Astrocyte (in vitro differentiated cells and primary cell): Measurements from ENCODE around the gene LMO7. TPM values are rescaled to one million over a fixed set of nuclear protein-coding genes. Genes with fewer than 3 reads are reported as not detected.

Experiments used
- DNase-seq: peaks from one replicate; pipeline ENCODE4 v3.0.0-alpha.2; 2010; ENCODE audit warnings: low read depth
- FAIRE-seq: peaks from 2 replicates; lab custom pipeline; 2011; peaks lifted over from hg19 to GRCh38; lab: Jason Lieb, UNC
- H2AFZ ChIP-seq: 2 replicates; pipeline ENCODE4 v1.6.0; 2012; ENCODE audit warnings: low read depth, low read length, inconsistent platforms
- H3K27ac ChIP-seq: 2 replicates; pipeline ENCODE4 v1.5.1; 2011; ENCODE audit warnings: low read depth, low read length, inconsistent platforms
- H3K27me3 ChIP-seq: 2 replicates; pipeline ENCODE4 v1.6.0; 2011; ENCODE audit warnings: low read length, inconsistent platforms; ENCODE audit not compliant: insufficient read depth
- H3K36me3 ChIP-seq: 2 replicates; pipeline ENCODE4 v1.5.1; 2011; ENCODE audit warnings: low read length, inconsistent platforms; ENCODE audit not compliant: insufficient read depth
- H3K4me1 ChIP-seq: 2 replicates; pipeline ENCODE4 v1.5.1; 2011; ENCODE audit warnings: low read length, inconsistent platforms; ENCODE audit not compliant: insufficient read depth
- H3K4me2 ChIP-seq: 2 replicates; pipeline ENCODE4 v1.6.0; 2012; ENCODE audit warnings: low read length, inconsistent platforms
- H3K4me3 ChIP-seq: 2 replicates; pipeline ENCODE4 v1.5.1; 2011; ENCODE audit warnings: low read depth, mild to moderate bottlenecking, low read length, inconsistent platforms; ENCODE audit not compliant: insufficient read depth
- H3K79me2 ChIP-seq: 2 replicates; pipeline ENCODE4 v1.6.0; 2012; ENCODE audit warnings: mild to moderate bottlenecking, low read length, inconsistent platforms; ENCODE audit not compliant: insufficient read depth
- H3K9ac ChIP-seq: 2 replicates; pipeline ENCODE4 v1.6.0; 2012; ENCODE audit warnings: mild to moderate bottlenecking, low read length, inconsistent platforms
- H3K9me3 ChIP-seq: 2 replicates; pipeline ENCODE4 v1.5.1; 2012; ENCODE audit warnings: low read depth, mild to moderate bottlenecking, low read length, inconsistent platforms; ENCODE audit not compliant: insufficient read depth
- H4K20me1 ChIP-seq: 2 replicates; pipeline ENCODE4 v1.6.0; 2012; ENCODE audit warnings: low read length, inconsistent platforms; ENCODE audit not compliant: insufficient read depth
- H3K27ac Mint-ChIP-seq: one replicate; pipeline ENCODE4 v1.8.0; 2021; ENCODE audit warnings: mild to moderate bottlenecking, mixed read lengths; ENCODE audit not compliant: unreplicated experiment
- H3K27me3 Mint-ChIP-seq: one replicate; pipeline ENCODE4 v1.8.0; 2021; ENCODE audit warnings: low read depth, mixed read lengths; ENCODE audit not compliant: unreplicated experiment
- H3K36me3 Mint-ChIP-seq: one replicate; pipeline ENCODE4 v1.8.0; 2021; ENCODE audit warnings: low read depth, mixed read lengths; ENCODE audit not compliant: unreplicated experiment
- H3K4me1 Mint-ChIP-seq: one replicate; pipeline ENCODE4 v1.8.0; 2021; ENCODE audit warnings: low read depth, mixed read lengths; ENCODE audit not compliant: unreplicated experiment
- H3K4me3 Mint-ChIP-seq: one replicate; pipeline ENCODE4 v1.8.0; 2021; ENCODE audit warnings: mild to moderate bottlenecking, moderate library complexity, mixed read lengths; ENCODE audit not compliant: unreplicated experiment
- H3K9me3 Mint-ChIP-seq: one replicate; pipeline ENCODE4 v1.8.0; 2021; ENCODE audit warnings: mild to moderate bottlenecking, mixed read lengths; ENCODE audit not compliant: unreplicated experiment
- EZH2 ChIP-seq: IDR thresholded peaks from 2 replicates; pipeline ENCODE4 v1.6.1; 2012; ENCODE audit warnings: mild to moderate bottlenecking, low read length, inconsistent platforms; ENCODE audit not compliant: insufficient read depth
- total RNA-seq: library from RNA; stranded (reverse); gene quantifications from 2 replicates; pipeline ENCODE4 v1.2.1, GENCODE V29; 2021
- TF ChIP-seq, protein P1 (sequence below): IDR thresholded peaks from 2 replicates; pipeline ENCODE4 v1.5.1; 2011; ENCODE audit warnings: low read depth, mild to moderate bottlenecking, inconsistent platforms, low read length, moderate library complexity; ENCODE audit not compliant: insufficient read depth

LMO7 gene
- total RNA-seq, 1 donor from 2014 or later: 52.2 TPM

DNA sequence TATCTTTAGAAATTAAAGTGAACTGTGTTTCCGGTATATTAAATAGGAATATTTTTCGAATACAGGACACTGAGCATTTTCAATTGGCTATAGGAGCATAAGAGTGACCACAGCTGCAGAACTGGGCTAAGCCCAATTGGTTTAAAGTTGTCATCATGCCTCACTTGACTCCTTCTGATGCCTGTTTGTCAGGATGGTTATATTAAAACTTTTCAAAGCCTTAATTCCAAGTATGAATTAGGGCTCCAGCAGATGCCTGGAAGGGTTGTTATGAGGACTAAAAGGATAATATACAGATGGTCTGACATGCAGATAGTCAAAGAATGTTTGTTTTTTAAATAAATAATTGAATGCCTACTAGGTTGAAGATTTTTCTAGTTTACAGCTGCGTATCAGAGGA lies 100.0 kb downstream of the LMO7 start:
- Histone ChIP-seq H3K4me2 (no peak overlapping the region), H3K4me3 (no peak overlapping the region), H3K9me3 (no peaks in the 10 kb centered on the region), H2AFZ (no peak overlapping the region), H4K20me1 (peaks cover 61% of the 10 kb centered on the region), H3K4me1 (peaks cover 3% of the 10 kb centered on the region), H3K27me3 (no peaks in the 10 kb centered on the region), H3K79me2 (peaks cover 71% of the 10 kb centered on the region), H3K9ac (no peak overlapping the region), H3K27ac (no peak overlapping the region), H3K36me3 (peaks cover 5% of the 10 kb centered on the region)
- H3K27ac Mint-ChIP-seq: no peak overlapping the region
- no peaks in the 10 kb centered on the region for H3K27me3 Mint-ChIP-seq
- no peak for TF ChIP-seq EZH2
- TF ChIP-seq, protein P1, sequence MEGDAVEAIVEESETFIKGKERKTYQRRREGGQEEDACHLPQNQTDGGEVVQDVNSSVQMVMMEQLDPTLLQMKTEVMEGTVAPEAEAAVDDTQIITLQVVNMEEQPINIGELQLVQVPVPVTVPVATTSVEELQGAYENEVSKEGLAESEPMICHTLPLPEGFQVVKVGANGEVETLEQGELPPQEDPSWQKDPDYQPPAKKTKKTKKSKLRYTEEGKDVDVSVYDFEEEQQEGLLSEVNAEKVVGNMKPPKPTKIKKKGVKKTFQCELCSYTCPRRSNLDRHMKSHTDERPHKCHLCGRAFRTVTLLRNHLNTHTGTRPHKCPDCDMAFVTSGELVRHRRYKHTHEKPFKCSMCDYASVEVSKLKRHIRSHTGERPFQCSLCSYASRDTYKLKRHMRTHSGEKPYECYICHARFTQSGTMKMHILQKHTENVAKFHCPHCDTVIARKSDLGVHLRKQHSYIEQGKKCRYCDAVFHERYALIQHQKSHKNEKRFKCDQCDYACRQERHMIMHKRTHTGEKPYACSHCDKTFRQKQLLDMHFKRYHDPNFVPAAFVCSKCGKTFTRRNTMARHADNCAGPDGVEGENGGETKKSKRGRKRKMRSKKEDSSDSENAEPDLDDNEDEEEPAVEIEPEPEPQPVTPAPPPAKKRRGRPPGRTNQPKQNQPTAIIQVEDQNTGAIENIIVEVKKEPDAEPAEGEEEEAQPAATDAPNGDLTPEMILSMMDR: no peak
- peaks cover 23% of the 10 kb centered on the region for H3K36me3 Mint-ChIP-seq
- no peak overlapping the region for H3K4me3 Mint-ChIP-seq
- DNase-seq: no peak
- peaks cover 11% of the 10 kb centered on the region for H3K9me3 Mint-ChIP-seq
- no peak for FAIRE-seq
- peaks cover 11% of the 10 kb centered on the region for H3K4me1 Mint-ChIP-seq

- H3K9me3 Mint-ChIP-seq: peaks cover 12% of the 10 kb centered on the region
- peaks cover 81% of the 10 kb centered on the region for H3K79me2 ChIP-seq
- H2AFZ ChIP-seq: no peak overlapping the region
- TF ChIP-seq EZH2: no peak
- TF ChIP-seq, protein P1: no peak
- H3K27ac ChIP-seq: no peak overlapping the region
- peaks cover 19% of the 10 kb centered on the region for H3K36me3 Mint-ChIP-seq
- no peaks in the 10 kb centered on the region for H3K27me3 ChIP-seq
- no peak overlapping the region for H3K4me2 ChIP-seq
- no peaks in the 10 kb centered on the region for H3K27me3 Mint-ChIP-seq
- H3K4me1 Mint-ChIP-seq: peaks cover 11% of the 10 kb centered on the region
- H3K36me3 ChIP-seq: peaks cover 8% of the 10 kb centered on the region
- H4K20me1 ChIP-seq: peaks cover 73% of the 10 kb centered on the region
- no peak overlapping the region for H3K4me3 Mint-ChIP-seq
- H3K9me3 ChIP-seq: no peaks in the 10 kb centered on the region
- no peak overlapping the region for H3K9ac ChIP-seq
- DNase-seq (no peak), FAIRE-seq (no peak)
- no peak overlapping the region for H3K4me3 ChIP-seq
- no peak overlapping the region for H3K27ac Mint-ChIP-seq
- H3K4me1 ChIP-seq: peaks cover 3% of the 10 kb centered on the region
Observed at GRCh38 chr13:75738841-75739240, 102.7 kb downstream of the LMO7 start.

DNA sequence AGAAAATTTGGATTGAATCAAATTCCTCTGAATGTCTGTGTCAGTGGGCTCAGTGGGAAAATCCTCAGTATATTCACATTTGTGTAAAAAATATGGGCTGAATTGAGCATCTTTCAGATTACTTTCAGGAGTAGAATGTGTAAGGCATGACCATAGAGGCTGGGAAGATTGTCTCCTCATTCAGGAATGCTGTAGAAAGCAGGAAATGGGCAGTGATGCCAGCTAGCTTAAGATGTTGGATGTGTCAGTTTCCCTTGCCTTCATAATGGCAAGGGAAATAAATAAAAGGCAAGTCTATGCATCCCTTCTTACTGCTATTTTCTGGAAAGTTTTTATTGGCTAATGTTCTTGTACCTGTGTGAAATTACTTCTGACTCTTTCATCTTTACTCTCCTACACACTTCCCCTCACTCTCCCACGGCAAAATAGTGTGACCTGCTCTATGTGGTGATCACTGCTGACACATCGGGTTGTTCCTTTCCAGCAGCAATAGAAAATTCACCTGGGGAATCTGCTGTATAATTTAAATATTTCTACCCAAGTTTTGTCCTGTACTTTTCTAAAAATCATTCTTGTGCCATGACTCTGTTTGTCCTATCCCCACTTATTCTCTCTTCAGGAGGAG lies 103.2 kb downstream of the LMO7 start:
- Histone ChIP-seq H3K79me2 (peaks cover 81% of the 10 kb centered on the region), H2AFZ (no peak overlapping the region), H3K36me3 (peaks cover 5% of the 10 kb centered on the region), H3K4me1 (peaks cover 3% of the 10 kb centered on the region), H3K27me3 (no peaks in the 10 kb centered on the region), H3K9me3 (no peaks in the 10 kb centered on the region), H3K27ac (no peak overlapping the region), H3K4me2 (no peak overlapping the region), H3K9ac (no peak overlapping the region), H4K20me1 (peaks cover 68% of the 10 kb centered on the region), H3K4me3 (no peak overlapping the region)
- no peak for TF ChIP-seq EZH2
- TF ChIP-seq, protein P1: no peak
- Mint-ChIP-seq H3K27me3 (no peaks in the 10 kb centered on the region), H3K4me1 (peaks cover 11% of the 10 kb centered on the region), H3K9me3 (peaks cover 9% of the 10 kb centered on the region), H3K27ac (no peak overlapping the region), H3K4me3 (no peak overlapping the region), H3K36me3 (peaks cover 15% of the 10 kb centered on the region)
- DNase-seq: peak; percentile 27
- no peak for FAIRE-seq
